Activated CD8-positive, alpha-beta T cell treated with anti-CD3 and anti-CD28 coated beads, Interleukin-2, amount 10 ng/mL, durations not matched to agents 7 days and 5 days (primary cell): ENCODE results near the gene FCN3. TPM values are rescaled to one million over a fixed set of nuclear protein-coding genes. Genes with fewer than 3 reads are reported as not detected.

Experiments used
- ATAC-seq: fragments of 150-1000 bp; cut with Tn5 transposase; one replicate; pipeline ENCODE4 v1.10.0; 2021; ENCODE audit warnings: moderate library complexity
- CTCF ChIA-PET: fragments of 350-600 bp; sonication (Branson Sonifier 250); formaldehyde crosslinking; loops from one replicate; lab custom pipeline; 2021; ENCODE audit warnings: antibody characterized with exemption; lab: Charles Lee
- POLR2A ChIA-PET: fragments of 350-600 bp; sonication (Branson Sonifier 250); formaldehyde crosslinking; loops from one replicate; lab custom pipeline; 2021; ENCODE audit warnings: antibody characterized with exemption; lab: Charles Lee
- DNase-seq: peaks from one replicate; pipeline ENCODE4 v3.0.0-alpha.2; 2020
- H3K27ac Mint-ChIP-seq: one replicate; pipeline ENCODE4 v1.8.0; 2021; ENCODE audit warnings: mild to moderate bottlenecking, mixed read lengths
- H3K27me3 Mint-ChIP-seq: one replicate; pipeline ENCODE4 v1.8.0; 2021; ENCODE audit warnings: low read depth, mixed read lengths
- H3K36me3 Mint-ChIP-seq: one replicate; pipeline ENCODE4 v1.8.0; 2021; ENCODE audit warnings: low read depth, mixed read lengths
- H3K4me1 Mint-ChIP-seq: one replicate; pipeline ENCODE4 v1.8.0; 2021; ENCODE audit warnings: low read depth, mixed read lengths
- H3K4me3 Mint-ChIP-seq: one replicate; pipeline ENCODE4 v1.8.0; 2021; ENCODE audit warnings: mild to moderate bottlenecking, mixed read lengths
- H3K9me3 Mint-ChIP-seq: one replicate; pipeline ENCODE4 v1.8.0; 2022; ENCODE audit warnings: mixed read lengths; ENCODE audit not compliant: insufficient read depth
- total RNA-seq, 2 experiments: library from RNA; stranded (reverse); gene quantifications; one replicate each; pipeline ENCODE4 v1.2.3, GENCODE V29; 2021

FCN3 gene
- total RNA-seq, 2 experiments from 2014 or later, result not detected

- CTCF ChIA-PET, result interaction anchor here (0.9 to 7.2 kb wide), 4 partner anchors 11 to 51 kb away, joined by 3 to 99 read pairs (median 10); no protein-coding TSS in a partner anchor
- peaks cover 35% of the 10 kb centered on the region for H3K4me1 Mint-ChIP-seq
- POLR2A ChIA-PET, result interaction anchor here (1.1 kb wide), 1 partner anchor 10 kb away, joined by 3 read pairs; no protein-coding TSS in a partner anchor
- peaks cover 33% of the 10 kb centered on the region for H3K36me3 Mint-ChIP-seq
- H3K27me3 Mint-ChIP-seq, result no peaks in the 10 kb centered on the region
- H3K4me3 Mint-ChIP-seq, result no peak overlapping the region
- no peak for DNase-seq
- H3K27ac Mint-ChIP-seq, result no peak overlapping the region
- no peak for ATAC-seq
- H3K9me3 Mint-ChIP-seq, result no peaks in the 10 kb centered on the region
Measured at GRCh38 chr1:27346991-27347624, 27.5 kb downstream of the FCN3 start.

GRCh38 chr1:27346357-27346756 lies 28.3 kb downstream of the FCN3 start:
- POLR2A ChIA-PET, result interaction anchor here (1.1 kb wide), 1 partner anchor 10 kb away, joined by 3 read pairs; no protein-coding TSS in a partner anchor
- Mint-ChIP-seq H3K27ac (peak overlapping the region; percentile 5), H3K27me3 (no peaks in the 10 kb centered on the region), H3K4me1 (peaks cover 42% of the 10 kb centered on the region), H3K36me3 (peaks cover 33% of the 10 kb centered on the region), H3K9me3 (no peaks in the 10 kb centered on the region), H3K4me3 (no peak overlapping the region)
- CTCF ChIA-PET, result interaction anchor here (0.9 to 7.2 kb wide), 5 partner anchors 11 to 50 kb away, joined by 3 to 99 read pairs (median 4); partner anchors contain the start of gene GPR3
- DNase-seq, result no peak
- no peak for ATAC-seq

GRCh38 chr1:27345272-27345671 lies 29.4 kb downstream of the FCN3 start:
- no peak overlapping the region for H3K27ac Mint-ChIP-seq
- H3K9me3 Mint-ChIP-seq, result no peaks in the 10 kb centered on the region
- DNase-seq (no peak), ATAC-seq (no peak)
- ChIA-PET POLR2A (interaction anchor here (5.0 kb wide), 1 partner anchor 11 kb away, joined by 56 read pairs; no protein-coding TSS in a partner anchor), CTCF (interaction anchor here (0.7 to 7.2 kb wide), 7 partner anchors 12 to 324 kb away, joined by 3 to 99 read pairs (median 5); partner anchors contain the start of genes GPR3 and MAP3K6)
- no peak overlapping the region for H3K4me3 Mint-ChIP-seq
- no peaks in the 10 kb centered on the region for H3K27me3 Mint-ChIP-seq
- peaks cover 33% of the 10 kb centered on the region for H3K36me3 Mint-ChIP-seq
- peaks cover 49% of the 10 kb centered on the region for H3K4me1 Mint-ChIP-seq

- no peaks in the 10 kb centered on the region for H3K27me3 Mint-ChIP-seq
- no peak for ATAC-seq
- peaks cover 37% of the 10 kb centered on the region for H3K36me3 Mint-ChIP-seq
- DNase-seq, result no peak
- ChIA-PET CTCF (interaction anchor here (0.8 to 7.2 kb wide), 8 partner anchors 11 to 52 kb away, joined by 3 to 99 read pairs (median 5); partner anchors contain the start of gene MAP3K6), POLR2A (interaction anchor here (0.6 to 5.0 kb wide), 4 partner anchors 13 to 258 kb away, joined by 3 to 56 read pairs (median 3); no protein-coding TSS in a partner anchor)
- H3K4me3 Mint-ChIP-seq, result peak overlapping the region; percentile 91
- peaks cover 56% of the 10 kb centered on the region for H3K4me1 Mint-ChIP-seq
- peak overlapping the region; percentile 96 for H3K27ac Mint-ChIP-seq
- H3K9me3 Mint-ChIP-seq, result no peaks in the 10 kb centered on the region
Measured at GRCh38 chr1:27343639-27344025, 31.0 kb downstream of the FCN3 start.

- ATAC-seq (peak; percentile 72), DNase-seq (peak; percentile 85)
- ChIA-PET POLR2A (interaction anchor here (0.5 to 5.0 kb wide), 10 partner anchors 13 to 259 kb away, joined by 3 to 56 read pairs (median 4); no protein-coding TSS in a partner anchor), CTCF (interaction anchor here (0.8 to 7.2 kb wide), 12 partner anchors 10 to 52 kb away, joined by 3 to 99 read pairs (median 5); partner anchors contain the start of gene MAP3K6)
- H3K4me3 Mint-ChIP-seq, result peak overlapping the region; percentile 91
- H3K9me3 Mint-ChIP-seq, result no peaks in the 10 kb centered on the region
- H3K4me1 Mint-ChIP-seq, result peaks cover 56% of the 10 kb centered on the region
- H3K36me3 Mint-ChIP-seq, result peaks cover 37% of the 10 kb centered on the region
- peak overlapping the region; percentile 96 for H3K27ac Mint-ChIP-seq
- no peaks in the 10 kb centered on the region for H3K27me3 Mint-ChIP-seq
Measured at GRCh38 chr1:27342778-27343638, 31.6 kb downstream of the FCN3 start.

- Mint-ChIP-seq H3K36me3 (peaks cover 36% of the 10 kb centered on the region), H3K9me3 (no peaks in the 10 kb centered on the region), H3K27me3 (no peaks in the 10 kb centered on the region), H3K4me3 (peak overlapping the region; percentile 91), H3K27ac (peak overlapping the region; percentile 96), H3K4me1 (peaks cover 54% of the 10 kb centered on the region)
- CTCF ChIA-PET, result interaction anchor here (0.8 to 7.2 kb wide), 12 partner anchors 9 to 265 kb away, joined by 3 to 99 read pairs (median 5); no protein-coding TSS in a partner anchor
- DNase-seq, result peak; percentile 63
- POLR2A ChIA-PET, result interaction anchor here (0.5 to 5.0 kb wide), 11 partner anchors 10 to 180 kb away, joined by 3 to 56 read pairs (median 4); no protein-coding TSS in a partner anchor
- peak; percentile 58 for ATAC-seq
Measured at GRCh38 chr1:27342391-27342777, 32.2 kb downstream of the FCN3 start.

GRCh38 chr1:27341525-27342252 lies 32.9 kb downstream of the FCN3 start, which contains the start of gene SYTL1:
Gene SYTL1, plus strand, starts transcription at chr1:27342022. Its CDS starts 3,313 bp downstream, at chr1:27345335.
- peaks cover 36% of the 10 kb centered on the region for H3K36me3 Mint-ChIP-seq
- H3K27me3 Mint-ChIP-seq, result no peaks in the 10 kb centered on the region
- CTCF ChIA-PET, result interaction anchor here (0.8 to 7.2 kb wide), 13 partner anchors 9 to 265 kb away, joined by 3 to 99 read pairs (median 5); no protein-coding TSS in a partner anchor

GRCh38 chr1:27339213-27339612 lies 35.4 kb downstream of the FCN3 start:
- peaks cover 38% of the 10 kb centered on the region for H3K36me3 Mint-ChIP-seq
- H3K4me1 Mint-ChIP-seq, result peaks cover 45% of the 10 kb centered on the region
- no peak overlapping the region for H3K4me3 Mint-ChIP-seq
- ATAC-seq, result no peak
- DNase-seq, result no peak
- CTCF ChIA-PET, result interaction anchor here (1.1 to 2.7 kb wide), 3 partner anchors 11 to 18 kb away, joined by 3 to 13 read pairs (median 3); no protein-coding TSS in a partner anchor
- peak overlapping the region; percentile 71 for H3K27ac Mint-ChIP-seq
- no peaks in the 10 kb centered on the region for H3K27me3 Mint-ChIP-seq
- POLR2A ChIA-PET, result no interaction called here
- H3K9me3 Mint-ChIP-seq, result no peaks in the 10 kb centered on the region

More at GRCh38 chr1:27341525-27342252, 32.9 kb downstream of the FCN3 start, which contains the start of gene SYTL1:
- Mint-ChIP-seq H3K9me3 (no peaks in the 10 kb centered on the region), H3K27ac (peak within 1 kb of the TSS; percentile 96), H3K4me3 (peak within 1 kb of the TSS; percentile 91), H3K4me1 (peaks cover 52% of the 10 kb centered on the region)
- DNase-seq, result peak; percentile 80
- peak; percentile 77 for ATAC-seq
- POLR2A ChIA-PET, result interaction anchor here (0.6 to 5.0 kb wide), 10 partner anchors 9 to 329 kb away, joined by 3 to 56 read pairs (median 4); no protein-coding TSS in a partner anchor

GRCh38 chr1:27338751-27339150 lies 35.9 kb downstream of the FCN3 start:
- ATAC-seq (no peak), DNase-seq (no peak)
- Mint-ChIP-seq H3K27ac (peak overlapping the region; percentile 71), H3K4me3 (no peak overlapping the region), H3K27me3 (no peaks in the 10 kb centered on the region), H3K9me3 (no peaks in the 10 kb centered on the region), H3K4me1 (peaks cover 40% of the 10 kb centered on the region), H3K36me3 (peaks cover 40% of the 10 kb centered on the region)
- ChIA-PET CTCF (interaction anchor here (1.1 to 2.7 kb wide), 4 partner anchors 16 to 49 kb away, joined by 3 to 13 read pairs (median 5); partner anchors contain the start of gene MAP3K6), POLR2A (no interaction called here)

GRCh38 chr1:27336756-27337155 lies 37.9 kb downstream of the FCN3 start:
- H3K36me3 Mint-ChIP-seq, result peaks cover 37% of the 10 kb centered on the region

More at GRCh38 chr1:27336756-27337155, 37.9 kb downstream of the FCN3 start:
- no peaks in the 10 kb centered on the region for H3K9me3 Mint-ChIP-seq
- no peaks in the 10 kb centered on the region for H3K27me3 Mint-ChIP-seq
- ChIA-PET POLR2A (no interaction called here), CTCF (interaction anchor here (0.9 to 2.7 kb wide), 5 partner anchors 20 to 51 kb away, joined by 3 to 13 read pairs (median 4); no protein-coding TSS in a partner anchor)
- no peak overlapping the region for H3K4me3 Mint-ChIP-seq
- H3K27ac Mint-ChIP-seq, result no peak overlapping the region
- peaks cover 36% of the 10 kb centered on the region for H3K4me1 Mint-ChIP-seq
- ATAC-seq, result no peak
- DNase-seq, result no peak
